Measurements from ENCODE around the gene OSBPL6. TPM values are rescaled to one million over a fixed set of nuclear protein-coding genes. Genes with fewer than 3 reads are reported as not detected.

Gene OSBPL6
- total and polyA plus RNA-seq, 10 of the 15 experiments (the other 5 are each of a cell fraction or from before 2014, with no cell fraction given) = 0.01 to 0.08 (median 0.03) TPM; not detected in 5

GRCh38 chr2:178229927-178230326 is 35.6 kb downstream of the OSBPL6 start:
- H3K4me2 ChIP-seq (ENCODE audit: control insufficient read depth, insufficient read depth) = no peak overlapping the region
- H3K9ac ChIP-seq (ENCODE audit: control insufficient read depth, insufficient read depth, low read length) = no peak overlapping the region
- CTCF ChIA-PET = interaction anchor here (1.0 kb wide), 1 partner anchor 165 kb away, joined by 3 read pairs; no protein-coding TSS in a partner anchor
- ATAC-seq = no peak
- WGBS (ENCODE audit: insufficient coverage, insufficient replicate concordance, low lambda C conversion rate, missing lambda C conversion rate) = 0% methylated on average over 1 of the region's 1 CpG
- in situ Hi-C loops (cut with MboI) (no loop called here), intact Hi-C loops (cut with micrococcal nuclease; ENCODE audit: unreplicated experiment) (no loop called here)
- H3K4me3 ChIP-seq = no peak overlapping the region
- H4K20me1 ChIP-seq (ENCODE audit: control insufficient read depth, insufficient read depth) = no peaks in the 10 kb centered on the region
- peaks cover 0 to 2% of the 10 kb centered on the region in 2 experiments; a peak in 1 of 4 replicates for H3K27me3 ChIP-seq (replicated peaks in 1 of 2; ENCODE audit: control insufficient read depth in 2 of 2, insufficient read depth in 2 of 2, low read length in 1 of 2)
- RAD21 ChIA-PET (ENCODE audit: unreplicated experiment) = no interaction called here
- TF ChIP-seq SMC3 (IDR thresholded peaks at IDR 0.05; ENCODE audit: borderline replicate concordance, low read length) (no peak), ZNF592 (IDR thresholded peaks at IDR 0.05) (no peak), ZNF24 (IDR thresholded peaks at IDR 0.05) (no peak), LARP7 (IDR thresholded peaks at IDR 0.05) (no peak), SIX5 (IDR thresholded peaks at IDR 0.05; ENCODE audit: low read depth, low read length, severe bottlenecking) (no peak), NBN (IDR thresholded peaks at IDR 0.05) (no peak), JUND (IDR thresholded peaks at IDR 0.05; ENCODE audit: low read depth, low read length) (no peak), RAD51 (IDR thresholded peaks at IDR 0.05) (no peak), MYC (IDR thresholded peaks at IDR 0.05; ENCODE audit: insufficient read depth, insufficient read length, insufficient replicate concordance, low read length, severe bottlenecking) (no peak), BHLHE40 (IDR thresholded peaks at IDR 0.05; ENCODE audit: borderline replicate concordance in 1 of 2, low read depth in 2 of 2, low read length in 1 of 2) (no peak), SKIL (IDR thresholded peaks at IDR 0.05; ENCODE audit: low read depth, poor library complexity, severe bottlenecking) (no peak), CREM (IDR thresholded peaks at IDR 0.05; ENCODE audit: low read depth) (no peak)
- H3K27ac ChIP-seq (ENCODE audit: control insufficient read depth, insufficient read depth) = no peak overlapping the region
- no peak for DNase-seq (ENCODE audit: low read depth, low spot score)
- H3K36me3 ChIP-seq (ENCODE audit: control insufficient read depth in 2 of 2, insufficient read depth in 2 of 2, low read length in 1 of 2) = no peaks in the 10 kb centered on the region
- POLR2A ChIA-PET = no interaction called here
- no peaks in the 10 kb centered on the region for H3K79me2 ChIP-seq (ENCODE audit: control insufficient read depth, insufficient read depth, low read length)
- no TSS peak for BruUV-seq (replicated peaks)
- H2AFZ ChIP-seq (ENCODE audit: control insufficient read depth, low read depth, low read length) = no peak overlapping the region
- FAIRE-seq = no peak
- SMC1A ChIA-PET (ENCODE audit: uncharacterized antibody, unreplicated experiment) = no interaction called here
- H3K9me3 ChIP-seq (replicated peaks; ENCODE audit: control insufficient read depth, insufficient read depth, low read length) = no peaks in the 10 kb centered on the region
- H3K4me1 ChIP-seq (ENCODE audit: control insufficient read depth, insufficient read depth, low read length) = no peaks in the 10 kb centered on the region
